Activated naive CD4-positive, alpha-beta T cell treated with anti-CD3 and anti-CD28 coated beads for 36 hours (primary cell): ENCODE data around the gene ZNF32. TPM values are rescaled to one million over a fixed set of nuclear protein-coding genes. Genes with fewer than 3 reads are reported as not detected.

Source experiments
- CTCF ChIA-PET: fragments of 350-600 bp; sonication (Branson Sonifier 250); formaldehyde crosslinking; loops from one replicate; lab custom pipeline; 2021; ENCODE audit warnings: antibody characterized with exemption; lab: Charles Lee
- DNase-seq: peaks from one replicate; pipeline ENCODE4 v3.0.0-alpha.2; 2020
- H3K27ac Mint-ChIP-seq: one replicate; pipeline ENCODE4 v1.8.0; 2021; ENCODE audit warnings: mild to moderate bottlenecking, mixed read lengths
- H3K27me3 Mint-ChIP-seq: one replicate; pipeline ENCODE4 v1.8.0; 2021; ENCODE audit warnings: low read depth, mixed read lengths
- H3K36me3 Mint-ChIP-seq: one replicate; pipeline ENCODE4 v1.8.0; 2021; ENCODE audit warnings: low read depth, mixed read lengths
- H3K4me1 Mint-ChIP-seq: one replicate; pipeline ENCODE4 v1.8.0; 2021; ENCODE audit warnings: low read depth, mixed read lengths
- H3K4me3 Mint-ChIP-seq: one replicate; pipeline ENCODE4 v1.8.0; 2021; ENCODE audit warnings: mild to moderate bottlenecking, moderate library complexity, mixed read lengths
- H3K9me3 Mint-ChIP-seq: one replicate; pipeline ENCODE4 v1.8.0; 2021; ENCODE audit warnings: mixed read lengths
- intact Hi-C: fragments of 100-400 bp; cut with micrococcal nuclease; formaldehyde crosslinking; loops from one replicate; pipeline ENCODE4 v1.15.1; 2023
- total RNA-seq, 2 experiments: library from RNA; stranded (reverse); gene quantifications; one replicate each; pipeline ENCODE4 v1.2.3, GENCODE V29; 2021

Gene ZNF32
- total RNA-seq, 2 experiments from 2014 or later = 17.8 to 17.9 TPM

DNA sequence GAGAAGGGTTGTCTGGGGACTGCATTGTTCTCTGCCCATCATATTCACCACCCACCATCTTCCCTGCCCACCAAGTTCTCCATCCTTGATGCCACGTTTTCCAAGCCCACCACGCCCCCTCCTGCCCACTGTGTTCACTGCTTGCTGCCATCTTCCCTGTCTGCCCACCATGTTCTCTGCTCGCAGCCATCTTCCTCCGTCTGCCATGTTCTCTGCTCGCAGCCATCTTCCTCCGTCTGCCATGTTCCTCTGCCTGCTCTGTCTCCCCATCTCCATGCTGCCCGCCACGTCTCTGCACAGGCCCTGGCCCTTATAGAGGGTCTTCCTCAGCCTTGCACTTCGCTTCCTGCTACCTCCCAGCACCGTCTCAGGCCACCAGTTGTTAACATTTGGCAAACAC is 30.0 kb upstream of the ZNF32 start:
- intact Hi-C loops = no loop called here
- Mint-ChIP-seq H3K4me1 (no peaks in the 10 kb centered on the region), H3K36me3 (no peaks in the 10 kb centered on the region)

DNA sequence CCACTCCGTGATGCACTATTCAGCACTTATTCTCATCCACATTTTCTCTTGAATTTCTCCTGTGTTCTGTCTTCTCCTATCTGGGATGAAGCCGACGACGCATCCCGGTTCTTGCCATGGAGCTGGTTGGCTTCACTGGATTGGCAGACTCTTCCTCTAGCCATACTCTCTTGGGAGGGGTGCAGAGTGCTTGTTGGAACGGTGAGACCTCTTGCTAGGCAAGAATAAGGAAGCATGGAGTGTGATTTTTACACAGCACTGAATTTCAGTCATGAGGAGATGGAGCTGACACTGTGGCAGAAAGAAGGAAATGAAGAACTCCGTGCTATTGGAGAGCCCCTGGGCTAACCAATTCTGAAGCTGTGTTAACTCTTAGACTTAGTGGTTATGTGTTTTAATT is 28.2 kb upstream of the ZNF32 start:
- Mint-ChIP-seq H3K27me3 (peaks cover 17% of the 10 kb centered on the region), H3K36me3 (no peaks in the 10 kb centered on the region), H3K4me1 (no peaks in the 10 kb centered on the region), H3K4me3 (no peak overlapping the region), H3K9me3 (no peaks in the 10 kb centered on the region), H3K27ac (no peak overlapping the region)
- intact Hi-C loops = no loop called here
- CTCF ChIA-PET = no interaction called here
- no peak for DNase-seq

More for the DNA sequence above, 30.0 kb upstream of the ZNF32 start:
- no peak overlapping the region for H3K4me3 Mint-ChIP-seq
- CTCF ChIA-PET = no interaction called here
- H3K27ac Mint-ChIP-seq = no peak overlapping the region
- DNase-seq = no peak
- H3K27me3 Mint-ChIP-seq = peaks cover 20% of the 10 kb centered on the region
- H3K9me3 Mint-ChIP-seq = no peaks in the 10 kb centered on the region

- H3K36me3 Mint-ChIP-seq = no peaks in the 10 kb centered on the region
- no peak overlapping the region for H3K27ac Mint-ChIP-seq
- H3K9me3 Mint-ChIP-seq = no peaks in the 10 kb centered on the region
- intact Hi-C loops = no loop called here
- H3K4me3 Mint-ChIP-seq = no peak overlapping the region
- DNase-seq = no peak
- CTCF ChIA-PET = no interaction called here
- H3K27me3 Mint-ChIP-seq = peaks cover 18% of the 10 kb centered on the region
- no peaks in the 10 kb centered on the region for H3K4me1 Mint-ChIP-seq
These were observed 27.6 kb upstream of the ZNF32 start for GRCh38 chr10:43676331-43676730.

GRCh38 chr10:43674553-43675210 is 26.0 kb upstream of the ZNF32 start:
- CTCF ChIA-PET = interaction anchor here (2.5 to 3.4 kb wide), 2 partner anchors 8 to 15 kb away, joined by 14 to 24 read pairs; no protein-coding TSS in a partner anchor
- DNase-seq = no peak
- Mint-ChIP-seq H3K4me3 (no peak overlapping the region), H3K27me3 (peaks cover 23% of the 10 kb centered on the region), H3K27ac (no peak overlapping the region), H3K4me1 (no peaks in the 10 kb centered on the region), H3K36me3 (no peaks in the 10 kb centered on the region), H3K9me3 (no peaks in the 10 kb centered on the region)
- intact Hi-C loops = loop anchor here (5.0 kb wide), 1 partner anchor 358 kb away; no protein-coding TSS in a partner anchor

- CTCF ChIA-PET = interaction anchor here (0.6 to 3.4 kb wide), 7 partner anchors 9 to 1187 kb away, joined by 3 to 24 read pairs (median 8); no protein-coding TSS in a partner anchor
- no peaks in the 10 kb centered on the region for H3K9me3 Mint-ChIP-seq
- no peaks in the 10 kb centered on the region for H3K36me3 Mint-ChIP-seq
- DNase-seq = no peak
- intact Hi-C loops = loop anchor here (5.0 kb wide), 1 partner anchor 359 kb away; no protein-coding TSS in a partner anchor
- no peaks in the 10 kb centered on the region for H3K4me1 Mint-ChIP-seq
- H3K4me3 Mint-ChIP-seq = no peak overlapping the region
- peaks cover 27% of the 10 kb centered on the region for H3K27me3 Mint-ChIP-seq
- H3K27ac Mint-ChIP-seq = no peak overlapping the region
These were observed 24.8 kb upstream of the ZNF32 start for GRCh38 chr10:43673471-43673870.

- peaks cover 3% of the 10 kb centered on the region for H3K4me1 Mint-ChIP-seq
- peaks cover 32% of the 10 kb centered on the region for H3K27me3 Mint-ChIP-seq
- H3K4me3 Mint-ChIP-seq = no peak overlapping the region
- H3K9me3 Mint-ChIP-seq = no peaks in the 10 kb centered on the region
- intact Hi-C loops = loop anchor here (1.0 to 5.0 kb wide), 5 partner anchors 360 to 1193 kb away; no protein-coding TSS in a partner anchor
- H3K27ac Mint-ChIP-seq = no peak overlapping the region
- CTCF ChIA-PET = interaction anchor here (0.6 to 3.4 kb wide), 11 partner anchors 11 to 1191 kb away, joined by 3 to 24 read pairs (median 5); no protein-coding TSS in a partner anchor
- DNase-seq = peak; percentile 62
- H3K36me3 Mint-ChIP-seq = no peaks in the 10 kb centered on the region
These were observed 23.2 kb upstream of the ZNF32 start for GRCh38 chr10:43671659-43672531.

GRCh38 chr10:43669386-43669785 is 20.7 kb upstream of the ZNF32 start:
- intact Hi-C loops = no loop called here
- no peak overlapping the region for H3K4me3 Mint-ChIP-seq
- CTCF ChIA-PET = interaction anchor here (2.5 to 3.1 kb wide), 2 partner anchors 20 to 717 kb away, joined by 8 to 13 read pairs; no protein-coding TSS in a partner anchor
- no peak overlapping the region for H3K27ac Mint-ChIP-seq
- H3K27me3 Mint-ChIP-seq = peaks cover 34% of the 10 kb centered on the region
- no peak for DNase-seq
- peaks cover 4% of the 10 kb centered on the region for H3K4me1 Mint-ChIP-seq
- no peaks in the 10 kb centered on the region for H3K9me3 Mint-ChIP-seq
- H3K36me3 Mint-ChIP-seq = no peaks in the 10 kb centered on the region

DNA sequence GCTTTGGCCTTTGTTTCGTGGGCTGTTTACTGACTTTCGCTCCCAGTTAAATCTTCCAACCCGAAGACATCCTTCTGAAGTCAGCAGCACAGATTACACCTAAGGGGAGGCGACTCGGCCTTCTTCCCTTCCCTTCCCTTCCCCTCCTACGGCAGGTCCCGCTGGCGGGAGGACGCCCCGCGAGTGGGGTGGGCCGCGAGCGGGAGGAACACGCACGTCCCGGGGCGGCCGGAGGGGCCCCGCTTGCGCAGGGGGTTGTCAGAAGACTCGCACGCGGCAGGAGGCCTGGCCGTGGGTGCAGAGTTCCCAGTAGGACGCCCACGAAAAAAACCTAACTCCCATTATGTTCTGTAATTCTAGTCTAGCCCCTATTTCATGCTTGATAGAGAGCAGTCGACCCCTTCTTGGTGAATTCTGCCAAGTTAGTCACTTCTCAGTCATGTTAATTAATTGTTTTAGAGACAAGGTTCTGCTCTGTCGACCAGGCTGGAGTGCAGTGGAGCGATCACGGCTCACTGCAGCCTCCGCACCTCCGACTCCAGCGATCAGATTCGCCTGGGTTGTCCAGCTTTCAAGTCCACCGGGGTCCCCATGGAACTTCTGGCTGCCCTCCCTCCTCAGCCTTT is 19.2 kb upstream of the ZNF32 start:
- Mint-ChIP-seq H3K27ac (no peak overlapping the region), H3K4me1 (peaks cover 4% of the 10 kb centered on the region), H3K9me3 (no peaks in the 10 kb centered on the region), H3K27me3 (peaks cover 29% of the 10 kb centered on the region), H3K4me3 (no peak overlapping the region), H3K36me3 (no peaks in the 10 kb centered on the region)
- CTCF ChIA-PET = interaction anchor here (0.6 to 2.5 kb wide), 3 partner anchors 10 to 746 kb away, joined by 4 to 8 read pairs (median 7); no protein-coding TSS in a partner anchor
- intact Hi-C loops = no loop called here
- DNase-seq = no peak

GRCh38 chr10:43667317-43667731 is 18.6 kb upstream of the ZNF32 start:
- no peaks in the 10 kb centered on the region for H3K9me3 Mint-ChIP-seq
- no peak overlapping the region for H3K27ac Mint-ChIP-seq
- peaks cover 29% of the 10 kb centered on the region for H3K27me3 Mint-ChIP-seq
- peaks cover 4% of the 10 kb centered on the region for H3K4me1 Mint-ChIP-seq
- no peak overlapping the region for H3K4me3 Mint-ChIP-seq
- no peak for DNase-seq
- no peaks in the 10 kb centered on the region for H3K36me3 Mint-ChIP-seq
- intact Hi-C loops = no loop called here
- CTCF ChIA-PET = interaction anchor here (0.6 to 1.3 kb wide), 2 partner anchors 719 to 746 kb away, joined by 7 to 8 read pairs; no protein-coding TSS in a partner anchor

- Mint-ChIP-seq H3K36me3 (no peaks in the 10 kb centered on the region), H3K4me1 (peaks cover 4% of the 10 kb centered on the region), H3K27me3 (peaks cover 26% of the 10 kb centered on the region), H3K27ac (no peak overlapping the region), H3K4me3 (no peak overlapping the region), H3K9me3 (no peaks in the 10 kb centered on the region)
- CTCF ChIA-PET = interaction anchor here (1.3 kb wide), 1 partner anchor 719 kb away, joined by 8 read pairs; no protein-coding TSS in a partner anchor
- intact Hi-C loops = no loop called here
- DNase-seq = no peak
These were observed 17.9 kb upstream of the ZNF32 start for GRCh38 chr10:43666552-43666951.

DNA sequence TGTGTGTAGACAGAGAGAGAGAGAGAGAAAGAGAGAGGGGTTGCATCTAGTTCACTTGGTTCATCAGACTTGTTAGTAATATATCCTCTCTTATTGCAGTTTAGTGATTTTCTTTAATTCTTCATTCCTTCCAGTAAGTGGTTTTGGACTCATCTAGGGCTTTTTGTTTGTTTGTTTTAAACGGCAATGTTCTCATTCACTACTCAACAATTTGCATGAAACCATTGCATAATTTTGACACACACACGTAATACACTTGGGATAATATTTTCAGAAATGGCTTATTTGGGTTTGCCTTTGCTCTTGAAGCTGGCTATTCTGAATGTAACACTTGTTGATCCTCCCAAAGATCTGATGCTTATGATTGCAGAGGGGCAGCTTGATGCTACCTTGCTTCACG is 16.4 kb upstream of the ZNF32 start:
- H3K9me3 Mint-ChIP-seq = no peaks in the 10 kb centered on the region
- peaks cover 17% of the 10 kb centered on the region for H3K27me3 Mint-ChIP-seq
- H3K4me3 Mint-ChIP-seq = no peak overlapping the region
- intact Hi-C loops = no loop called here
- no peak for DNase-seq
- CTCF ChIA-PET = no interaction called here
- H3K4me1 Mint-ChIP-seq = peaks cover 4% of the 10 kb centered on the region
- H3K36me3 Mint-ChIP-seq = no peaks in the 10 kb centered on the region
- H3K27ac Mint-ChIP-seq = no peak overlapping the region

DNA sequence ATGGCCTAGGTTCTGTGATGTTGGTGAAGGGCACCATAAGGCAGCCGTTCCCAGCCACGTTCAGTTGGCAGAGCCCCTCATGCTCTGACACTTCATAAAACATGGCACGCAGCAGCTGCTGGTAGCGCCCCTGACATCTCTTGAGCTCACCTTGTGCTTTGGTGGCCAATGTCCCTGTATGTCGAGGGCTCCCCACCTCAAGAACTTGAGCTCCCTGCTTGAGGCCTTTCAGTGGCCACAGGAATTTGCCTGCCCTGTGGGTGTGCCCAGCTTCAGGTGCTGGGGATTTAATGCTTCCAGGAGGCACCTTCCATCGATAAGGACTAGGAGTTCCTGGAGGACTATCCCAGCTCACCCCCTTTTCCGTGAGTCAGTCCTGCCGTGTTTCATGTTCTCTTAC is 9.5 kb upstream of the ZNF32 start:
- intact Hi-C loops = no loop called here
- H3K9me3 Mint-ChIP-seq = no peaks in the 10 kb centered on the region
- no peak for DNase-seq
- no peaks in the 10 kb centered on the region for H3K27me3 Mint-ChIP-seq
- H3K27ac Mint-ChIP-seq = no peak overlapping the region
- CTCF ChIA-PET = interaction anchor here (1.5 kb wide), 1 partner anchor 10 kb away, joined by 4 read pairs; no protein-coding TSS in a partner anchor
- H3K4me1 Mint-ChIP-seq = no peaks in the 10 kb centered on the region
- no peak overlapping the region for H3K4me3 Mint-ChIP-seq
- H3K36me3 Mint-ChIP-seq = no peaks in the 10 kb centered on the region
